Mesenchymal stem cell (in vitro differentiated cells and primary cell): ENCODE results near the gene ST6GALNAC3.

Experiments used
- DNase-seq: peaks from one replicate; pipeline ENCODE4 v3.0.0-alpha.2; 2013
- H2AFZ ChIP-seq: one replicate; pipeline ENCODE4 v1.6.1; 2013; ENCODE audit warnings: low read depth, mild to moderate bottlenecking, control low read depth, inconsistent platforms, low read length, moderate library complexity
- H2AK5ac ChIP-seq: 2 replicates; pipeline ENCODE4 v1.6.1; 2013; ENCODE audit warnings: low read length, moderate library complexity, mild to moderate bottlenecking, inconsistent platforms; ENCODE audit not compliant: severe bottlenecking
- H2BK120ac ChIP-seq: one replicate; pipeline ENCODE4 v1.6.1; 2013; ENCODE audit warnings: low read depth, mild to moderate bottlenecking, inconsistent platforms, low read length, moderate library complexity
- H2BK12ac ChIP-seq, 2 experiments: one replicate each; pipeline ENCODE4 v1.6.1; 2013; ENCODE audit warnings: inconsistent platforms in 2 of 2, low read length in 2 of 2, mild to moderate bottlenecking in 2 of 2, moderate library complexity in 2 of 2, control low read depth in 1 of 2
- H2BK15ac ChIP-seq: one replicate; pipeline ENCODE4 v1.6.1; 2013; ENCODE audit warnings: mild to moderate bottlenecking, low read depth, inconsistent platforms; ENCODE audit not compliant: poor library complexity, severe bottlenecking
- H2BK5ac ChIP-seq: 2 replicates; pipeline ENCODE4 v1.6.1; 2013; ENCODE audit warnings: low read depth, mild to moderate bottlenecking, low read length, control low read depth, inconsistent platforms; ENCODE audit not compliant: poor library complexity, severe bottlenecking
- H3K14ac ChIP-seq, 2 experiments: one replicate each; pipeline ENCODE4 v1.6.1; 2013; ENCODE audit warnings: inconsistent platforms in 2 of 2, low read length in 2 of 2, control low read depth in 1 of 2, mild to moderate bottlenecking in 1 of 2, moderate library complexity in 1 of 2
- H3K18ac ChIP-seq, 2 experiments: one replicate each; pipeline ENCODE4 v1.6.1; 2013; ENCODE audit warnings: inconsistent platforms in 2 of 2, low read length in 2 of 2, control low read depth in 1 of 2, low read depth in 1 of 2, mild to moderate bottlenecking in 1 of 2
- H3K23ac ChIP-seq, 2 experiments: one replicate each; pipeline ENCODE4 v1.6.1; 2013; ENCODE audit warnings: inconsistent platforms in 2 of 2, low read length in 2 of 2, mild to moderate bottlenecking in 2 of 2, moderate library complexity in 2 of 2, control low read depth in 1 of 2
- H3K27ac ChIP-seq: 2 replicates; pipeline ENCODE4 v1.5.1; 2013; ENCODE audit warnings: mild to moderate bottlenecking, moderate library complexity, low read length, control low read depth, inconsistent platforms; ENCODE audit not compliant: poor library complexity, severe bottlenecking
- H3K27me3 ChIP-seq, 2 experiments: 2 replicates each; pipeline versions ENCODE4 v1.6.1 to v1.7.0; 2013; ENCODE audit warnings: low read length in 2 of 2, mild to moderate bottlenecking in 2 of 2, moderate library complexity in 2 of 2, control low read depth in 1 of 2, inconsistent platforms in 1 of 2; ENCODE audit not compliant: control insufficient read depth in 1 of 2, insufficient read depth in 1 of 2
- H3K36me3 ChIP-seq, 2 experiments: 2 replicates each; pipeline versions ENCODE4 v1.6.1 to v1.7.0; 2013; ENCODE audit warnings: low read length in 2 of 2, control low read depth in 1 of 2, inconsistent platforms in 1 of 2, low read depth in 1 of 2, mild to moderate bottlenecking in 1 of 2; ENCODE audit not compliant: insufficient read depth in 2 of 2, control insufficient read depth in 1 of 2
- H3K4ac ChIP-seq, 2 experiments: one replicate each; pipeline ENCODE4 v1.6.1; 2013; ENCODE audit warnings: inconsistent platforms in 2 of 2, low read length in 2 of 2, mild to moderate bottlenecking in 2 of 2, moderate library complexity in 2 of 2, control low read depth in 1 of 2, low read depth in 1 of 2
- H3K4me1 ChIP-seq: 2 replicates; pipeline ENCODE4 v1.6.1; 2013; ENCODE audit warnings: low read depth, low read length, control low read depth; ENCODE audit not compliant: control insufficient read depth, insufficient read depth
- H3K4me2 ChIP-seq: 2 replicates; pipeline ENCODE4 v1.6.1; 2013; ENCODE audit warnings: low read length, mild to moderate bottlenecking, inconsistent platforms; ENCODE audit not compliant: poor library complexity, severe bottlenecking
- H3K4me3 ChIP-seq, 2 experiments: 2 replicates each; pipeline versions ENCODE4 v1.5.1 to v1.7.0; 2013; ENCODE audit warnings: low read length in 2 of 2, mild to moderate bottlenecking in 2 of 2, control low read depth in 1 of 2, low read depth in 1 of 2; ENCODE audit not compliant: insufficient read depth in 1 of 2
- H3K79me1 ChIP-seq: replicated peaks from 2 replicates; pipeline ENCODE4 v1.6.1; 2013; ENCODE audit warnings: mild to moderate bottlenecking, control low read depth, low read length, inconsistent platforms; ENCODE audit not compliant: poor library complexity, severe bottlenecking
- H3K9ac ChIP-seq: 2 replicates; pipeline ENCODE4 v1.7.0; 2013; ENCODE audit warnings: mild to moderate bottlenecking, low read length, moderate library complexity
- H3K9me3 ChIP-seq: 2 replicates; pipeline ENCODE4 v1.7.0; 2013; ENCODE audit warnings: mild to moderate bottlenecking, low read length; ENCODE audit not compliant: control insufficient read depth
- H4K8ac ChIP-seq: one replicate; pipeline ENCODE4 v1.6.1; 2013; ENCODE audit warnings: inconsistent platforms, mild to moderate bottlenecking, low read length, moderate library complexity
- H4K91ac ChIP-seq: one replicate; pipeline ENCODE4 v1.6.1; 2013; ENCODE audit warnings: mild to moderate bottlenecking, low read length, inconsistent platforms
- WGBS: methylation state at CpG from one replicate; pipeline ENCODE4 v1.1.7; 2013; ENCODE audit warnings: mixed read lengths; 5-methylcytosine and 5-hydroxymethylcytosine counted together

The ST6GALNAC3 gene

DNA sequence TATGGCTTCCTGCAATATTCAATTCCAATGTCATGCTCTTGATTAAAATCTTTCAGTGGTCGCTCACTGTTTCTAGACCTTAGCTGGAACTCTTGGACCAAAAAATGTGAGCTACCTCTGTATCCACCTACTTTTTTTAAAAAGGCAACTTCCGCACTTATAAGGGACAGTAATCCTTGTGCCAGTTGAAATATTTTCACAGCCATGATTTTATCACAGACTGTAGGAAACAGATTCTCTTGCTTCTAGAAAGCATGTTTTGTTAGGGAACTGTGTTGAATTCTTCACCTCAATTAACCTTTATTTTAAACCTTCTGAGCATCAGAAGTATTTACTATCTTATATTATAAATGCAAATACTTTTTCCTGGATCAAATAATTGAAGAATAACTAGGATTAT is 496.7 kb downstream of the ST6GALNAC3 start:
- no peak overlapping the region for H4K91ac ChIP-seq

DNA sequence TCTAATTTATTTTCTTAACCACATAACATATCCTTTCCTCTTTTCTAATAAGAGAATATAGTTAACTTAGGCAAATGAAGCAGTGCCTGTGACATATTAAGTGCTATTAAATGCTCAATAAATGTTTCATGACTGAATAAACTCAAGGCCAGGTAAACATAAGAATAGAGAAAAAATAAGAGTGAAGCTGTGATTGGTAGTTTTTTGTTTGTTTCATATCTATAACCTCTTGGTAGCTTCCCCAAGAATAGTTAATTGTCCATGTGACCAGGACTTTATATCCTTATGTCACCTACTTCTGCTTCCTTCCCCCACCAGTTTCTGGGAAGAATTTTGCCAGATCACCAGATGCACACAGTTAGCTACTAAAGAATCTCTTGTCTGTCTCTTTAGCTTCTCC is 497.7 kb downstream of the ST6GALNAC3 start:
- Histone ChIP-seq H3K79me1 (no peaks in the 10 kb centered on the region), H3K36me3 (no peaks in the 10 kb centered on the region), H4K91ac (no peak overlapping the region), H2BK5ac (no peak overlapping the region), H3K9me3 (no peaks in the 10 kb centered on the region), H3K4me3 (no peak overlapping the region), H2AFZ (no peak overlapping the region), H3K23ac (no peak overlapping the region), H3K4me2 (no peak overlapping the region), H3K4ac (no peak overlapping the region), H3K14ac (no peak overlapping the region), H2BK120ac (no peak overlapping the region), H4K8ac (no peak overlapping the region), H2AK5ac (no peak overlapping the region), H3K4me1 (no peaks in the 10 kb centered on the region), H3K9ac (no peak overlapping the region), H3K27ac (no peak overlapping the region), H2BK15ac (no peak overlapping the region), H3K27me3 (no peaks in the 10 kb centered on the region), H3K18ac (no peak overlapping the region), H2BK12ac (no peak overlapping the region)
- DNase-seq = no peak

More for the DNA sequence above, 496.7 kb downstream of the ST6GALNAC3 start:
- Histone ChIP-seq H3K27ac (no peak overlapping the region), H2AFZ (no peak overlapping the region), H3K4ac (no peak overlapping the region), H2BK12ac (no peak overlapping the region), H3K4me1 (no peaks in the 10 kb centered on the region), H3K4me3 (no peak overlapping the region), H4K8ac (no peak overlapping the region), H3K18ac (no peak overlapping the region), H3K14ac (no peak overlapping the region), H3K27me3 (peaks cover 0 to 2% of the 10 kb centered on the region in 2 experiments), H2AK5ac (no peak overlapping the region), H3K9me3 (no peaks in the 10 kb centered on the region), H2BK120ac (no peak overlapping the region), H2BK5ac (no peak overlapping the region), H3K79me1 (no peaks in the 10 kb centered on the region), H2BK15ac (no peak overlapping the region), H3K4me2 (no peak overlapping the region), H3K9ac (no peak overlapping the region), H3K23ac (no peak overlapping the region), H3K36me3 (no peaks in the 10 kb centered on the region)
- no peak for DNase-seq
- WGBS = 88% methylated on average over 2 of the region's 2 CpGs

DNA sequence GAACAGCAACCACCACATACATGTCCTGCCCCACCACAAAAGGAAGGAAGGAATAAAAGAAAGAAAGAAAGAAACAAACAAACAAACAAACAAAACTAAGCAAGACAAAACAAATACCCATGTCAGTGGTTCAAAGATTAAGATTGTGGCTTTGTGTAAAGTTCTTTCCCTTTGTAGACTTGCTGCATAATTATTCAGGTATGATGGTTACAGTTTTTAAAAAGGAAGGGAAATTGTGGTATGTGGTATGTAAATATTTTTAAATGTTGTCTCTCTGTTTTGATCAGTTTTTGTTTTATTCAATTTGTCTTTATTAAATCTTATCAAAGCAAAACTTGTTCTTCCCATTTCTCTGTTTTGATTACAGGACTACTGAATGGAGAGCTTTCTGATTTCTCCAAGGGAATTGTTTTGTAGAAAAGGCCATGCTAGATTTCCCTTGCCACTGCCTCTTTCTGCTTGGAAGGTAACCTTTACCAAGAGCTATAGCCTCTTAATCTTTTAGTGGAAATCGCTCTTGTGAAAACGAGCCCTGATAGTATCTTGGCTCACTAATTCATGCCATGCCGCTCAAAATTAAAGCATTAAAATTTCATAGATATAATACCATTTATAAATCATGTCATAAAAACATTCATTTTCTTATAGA is 502.5 kb downstream of the ST6GALNAC3 start:
- H3K4ac ChIP-seq = no peak overlapping the region
- no peak overlapping the region for H2AK5ac ChIP-seq
- no peak overlapping the region for H2BK120ac ChIP-seq
- H3K23ac ChIP-seq = no peak overlapping the region
- H3K4me3 ChIP-seq = no peak overlapping the region
- no peaks in the 10 kb centered on the region for H3K27me3 ChIP-seq
- H4K91ac ChIP-seq = no peak overlapping the region
- no peaks in the 10 kb centered on the region for H3K36me3 ChIP-seq
- no peak overlapping the region for H3K14ac ChIP-seq
- H3K9ac ChIP-seq = no peak overlapping the region
- H3K27ac ChIP-seq = no peak overlapping the region
- H3K4me1 ChIP-seq = no peaks in the 10 kb centered on the region
- no peak overlapping the region for H3K18ac ChIP-seq
- no peaks in the 10 kb centered on the region for H3K79me1 ChIP-seq
- no peak overlapping the region for H2AFZ ChIP-seq
- no peak overlapping the region for H2BK12ac ChIP-seq
- no peak overlapping the region for H2BK5ac ChIP-seq
- H4K8ac ChIP-seq = no peak overlapping the region
- DNase-seq = no peak
- H3K4me2 ChIP-seq = no peak overlapping the region
- H2BK15ac ChIP-seq = no peak overlapping the region
- H3K9me3 ChIP-seq = no peaks in the 10 kb centered on the region
- 90% methylated on average over 2 of the region's 3 CpGs for WGBS

DNA sequence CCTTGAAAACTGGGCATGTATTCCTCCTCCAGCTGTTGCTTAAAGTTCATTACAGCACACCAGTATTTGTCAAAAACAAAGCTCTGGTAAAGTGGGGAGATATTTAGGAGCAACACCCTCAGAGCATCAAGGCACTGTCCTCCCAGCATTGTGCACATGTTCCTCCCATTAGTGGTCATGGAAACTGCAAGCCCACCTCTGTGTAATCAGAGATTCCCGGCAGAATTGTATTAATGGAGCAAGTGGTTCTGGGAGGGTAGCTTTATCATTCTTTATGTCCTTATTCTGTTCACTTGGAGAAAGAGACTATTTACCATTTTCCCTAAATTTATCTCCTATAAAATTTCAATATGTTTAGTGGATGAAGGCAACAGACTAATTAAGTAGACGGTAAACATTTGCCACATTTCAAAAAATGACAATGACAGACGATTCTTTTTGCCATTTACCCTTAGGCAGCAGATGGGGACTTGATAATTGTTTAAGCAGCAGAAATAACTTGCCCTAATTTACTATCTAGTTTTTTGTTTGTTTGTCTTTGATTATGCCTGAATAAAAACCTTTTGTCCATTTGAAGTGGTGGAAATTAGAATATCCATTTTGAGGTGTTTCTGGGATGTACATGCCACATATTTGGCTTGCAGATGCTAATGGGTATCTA is 503.1 kb downstream of the ST6GALNAC3 start:
- no peak overlapping the region for H2AK5ac ChIP-seq
- H2AFZ ChIP-seq = no peak overlapping the region
- H3K14ac ChIP-seq = no peak overlapping the region
- no peaks in the 10 kb centered on the region for H3K36me3 ChIP-seq
- WGBS = 86% methylated on average over 2 of the region's 3 CpGs
- no peak overlapping the region for H2BK5ac ChIP-seq
- no peak overlapping the region for H3K4me3 ChIP-seq
- H3K4me1 ChIP-seq = no peaks in the 10 kb centered on the region
- no peaks in the 10 kb centered on the region for H3K9me3 ChIP-seq
- no peak overlapping the region for H3K4ac ChIP-seq
- H3K79me1 ChIP-seq = no peaks in the 10 kb centered on the region
- H2BK15ac ChIP-seq = no peak overlapping the region
- H3K27ac ChIP-seq = no peak overlapping the region
- no peak for DNase-seq
- no peak overlapping the region for H3K23ac ChIP-seq
- no peak overlapping the region for H2BK120ac ChIP-seq
- no peak overlapping the region for H2BK12ac ChIP-seq
- no peak overlapping the region for H4K8ac ChIP-seq
- no peaks in the 10 kb centered on the region for H3K27me3 ChIP-seq
- no peak overlapping the region for H4K91ac ChIP-seq
- no peak overlapping the region for H3K18ac ChIP-seq
- no peak overlapping the region for H3K9ac ChIP-seq
- H3K4me2 ChIP-seq = no peak overlapping the region
